ENCODE measurements around the gene AAK1.
"Not testable (repeated sequence)": the region's sequence is repeated elsewhere in the genome, so short reads cannot be mapped to it uniquely, and the experiment has no call there.

The AAK1 gene

GRCh38 chr2:69575926-69576325 lies 67.6 kb downstream of the AAK1 start:
- H3K27me3 ChIP-seq, result no peaks in the 10 kb centered on the region
- intact Hi-C loops (cut with DNase I; ENCODE audit: low total_unique reads), result no loop called here
- TF ChIP-seq CTCF (IDR thresholded peaks at IDR 0.05), result no peak
- no peaks in the 10 kb centered on the region for H3K9me3 ChIP-seq
- H3K4me1 ChIP-seq, result peaks cover 0 to 33% (median 14%) of the 10 kb centered on the region in 4 donors
- no peaks in the 10 kb centered on the region for H3K36me3 ChIP-seq
- H3K27ac ChIP-seq, result no peak overlapping the region
- H3K4me3 ChIP-seq, result no peak overlapping the region
- no peak for DNase-seq

DNA sequence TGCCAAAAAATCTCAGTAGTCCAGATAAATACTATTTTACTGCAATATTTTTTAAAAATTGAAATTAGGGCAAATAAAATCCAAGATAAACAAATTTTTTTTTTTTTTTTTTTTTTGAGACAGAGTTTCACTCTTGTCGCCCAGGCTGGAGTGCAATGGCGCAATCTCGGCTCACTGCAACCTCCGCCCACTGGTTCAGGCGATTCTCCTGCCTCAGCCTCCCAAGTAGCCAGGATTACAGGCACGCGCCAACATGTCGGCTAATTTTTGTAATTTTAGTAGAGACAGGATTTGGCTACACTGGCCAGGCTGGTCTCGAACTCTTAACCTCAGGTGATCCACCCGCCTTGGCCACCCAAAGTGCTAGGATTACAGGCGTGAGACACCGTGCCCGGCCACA lies 68.2 kb downstream of the AAK1 start:
- H3K27ac ChIP-seq; H3K36me3 ChIP-seq; intact Hi-C loops (cut with DNase I; ENCODE audit: low total_unique reads); DNase-seq; H3K27me3 ChIP-seq; H3K9me3 ChIP-seq; H3K4me3 ChIP-seq: not testable (repeated sequence)
- peaks cover 0 to 37% (median 14%) of the 10 kb centered on the region in 4 donors for H3K4me1 ChIP-seq

DNA sequence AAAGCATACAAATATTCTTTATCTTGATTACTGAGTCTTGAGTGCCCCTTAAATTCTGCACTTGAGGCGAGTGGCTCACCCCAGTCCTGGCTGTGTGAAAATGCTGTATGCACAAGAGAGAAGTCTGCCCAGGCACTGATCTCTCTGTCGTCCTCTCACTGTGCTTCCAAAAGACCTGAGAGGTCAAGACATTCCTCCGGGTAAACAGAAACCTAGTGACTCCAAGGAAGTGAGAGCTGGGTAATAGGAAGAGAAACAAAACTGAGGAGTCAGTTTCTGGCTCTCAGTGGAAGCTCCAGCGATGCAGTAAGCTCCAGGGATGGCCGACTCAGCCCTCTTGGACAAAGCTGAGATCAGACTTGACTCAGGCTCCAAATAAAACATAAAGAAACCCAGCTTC lies 70.9 kb downstream of the AAK1 start:
- peak overlapping the region; percentile 42 to 66 for H3K27ac ChIP-seq
- H3K36me3 ChIP-seq, result no peaks in the 10 kb centered on the region
- H3K4me1 ChIP-seq, result peaks cover 0 to 34% (median 15%) of the 10 kb centered on the region in 4 donors
- no peak for TF ChIP-seq CTCF (IDR thresholded peaks at IDR 0.05)
- peak in 1 of 2 donors; percentile 51 for DNase-seq
- H3K9me3 ChIP-seq, result no peaks in the 10 kb centered on the region
- intact Hi-C loops (cut with DNase I; ENCODE audit: low total_unique reads), result no loop called here
- peak overlapping the region; percentile 6 to 12 for H3K4me3 ChIP-seq
- no peaks in the 10 kb centered on the region for H3K27me3 ChIP-seq

DNA sequence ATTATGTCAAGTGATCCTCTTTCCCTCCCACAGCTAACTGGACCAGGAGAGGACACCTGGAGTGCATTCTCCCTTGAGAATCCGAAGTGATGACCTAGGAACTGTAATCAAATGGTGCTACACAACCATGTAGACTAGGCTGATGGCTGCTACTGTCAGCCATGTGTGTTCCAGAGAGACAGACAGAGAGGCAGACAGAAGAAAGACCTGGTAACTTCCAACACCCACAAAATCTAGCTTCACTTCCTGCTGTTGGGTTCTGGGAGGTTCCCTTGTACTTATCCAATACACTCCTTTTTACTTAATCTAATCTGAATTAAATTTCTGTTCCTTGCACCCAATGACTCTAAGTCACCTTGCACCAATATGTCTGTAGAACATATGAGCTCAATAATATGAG lies 72.3 kb downstream of the AAK1 start:
- Histone ChIP-seq H3K27me3 (no peaks in the 10 kb centered on the region), H3K4me1 (peaks cover 0 to 34% (median 12%) of the 10 kb centered on the region in 4 donors), H3K4me3 (no peak overlapping the region), H3K9me3 (no peaks in the 10 kb centered on the region), H3K36me3 (no peaks in the 10 kb centered on the region), H3K27ac (no peak overlapping the region)
- intact Hi-C loops (cut with DNase I; ENCODE audit: low total_unique reads), result no loop called here
- DNase-seq, result no peak
- TF ChIP-seq CTCF (IDR thresholded peaks at IDR 0.05), result no peak

DNA sequence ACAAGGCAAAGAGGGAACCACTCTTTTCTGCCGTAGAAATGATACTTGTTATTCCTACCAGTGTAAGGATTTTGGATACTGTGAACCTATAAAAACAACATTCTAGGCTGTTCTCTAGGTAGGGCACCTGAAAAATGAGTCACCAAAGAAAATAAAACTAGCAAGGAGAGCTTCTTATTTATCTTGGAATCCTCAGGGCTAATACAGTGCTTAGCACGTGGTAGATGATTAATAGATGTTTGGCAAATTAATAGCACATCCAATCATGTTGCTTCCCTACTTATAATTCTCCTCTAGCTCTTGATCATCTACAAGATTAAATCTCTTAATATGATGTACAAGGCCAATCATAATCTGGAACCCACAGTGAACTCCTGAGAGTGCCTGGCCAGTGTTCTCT lies 73.1 kb downstream of the AAK1 start:
- no peaks in the 10 kb centered on the region for H3K36me3 ChIP-seq
- DNase-seq, result no peak
- no peaks in the 10 kb centered on the region for H3K27me3 ChIP-seq
- peaks cover 0 to 41% (median 12%) of the 10 kb centered on the region in 4 donors for H3K4me1 ChIP-seq
- H3K4me3 ChIP-seq, result no peak overlapping the region
- no peaks in the 10 kb centered on the region for H3K9me3 ChIP-seq
- no peak for TF ChIP-seq CTCF (IDR thresholded peaks at IDR 0.05)
- H3K27ac ChIP-seq, result no peak overlapping the region
- intact Hi-C loops (cut with DNase I; ENCODE audit: low total_unique reads), result no loop called here

- peaks cover 0 to 35% (median 12%) of the 10 kb centered on the region in 4 donors for H3K4me1 ChIP-seq
- intact Hi-C loops (cut with DNase I; ENCODE audit: low total_unique reads), result no loop called here
- H3K4me3 ChIP-seq, result no peak overlapping the region
- no peak overlapping the region for H3K27ac ChIP-seq
- no peak for TF ChIP-seq CTCF (IDR thresholded peaks at IDR 0.05)
- no peak for DNase-seq
- no peaks in the 10 kb centered on the region for H3K27me3 ChIP-seq
- H3K36me3 ChIP-seq, result no peaks in the 10 kb centered on the region
- H3K9me3 ChIP-seq, result no peaks in the 10 kb centered on the region
Observed at GRCh38 chr2:69567909-69568300, 75.6 kb downstream of the AAK1 start.

All from tibial artery (tissue), 4 donors.